Measurements from ENCODE around the gene CFAP61.

CFAP61 gene

DNA sequence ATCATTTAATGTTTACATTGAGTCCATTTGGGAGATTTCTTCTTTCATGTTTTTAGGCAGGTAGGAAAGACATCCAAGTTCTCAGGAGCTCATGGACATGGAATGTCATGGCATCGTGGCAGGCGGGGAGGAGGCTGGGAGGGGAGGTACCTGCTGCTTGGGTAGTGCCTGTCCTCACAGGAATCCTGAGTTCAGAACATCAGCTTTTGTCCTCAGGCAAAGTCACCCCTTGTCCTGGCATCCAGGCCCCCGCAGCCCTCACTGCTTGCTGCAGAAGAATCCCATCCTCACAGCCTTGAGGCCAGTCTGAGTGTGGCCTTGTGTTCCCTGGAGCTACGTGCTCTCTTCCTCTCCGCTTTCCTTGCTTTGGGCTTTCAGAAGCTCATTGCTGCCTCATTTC lies 157.4 kb downstream of the CFAP61 start:
- no peak for TF ChIP-seq GATA2 (IDR thresholded peaks at IDR 0.05; ENCODE audit: low read depth, low read length)
- TF ChIP-seq GATA3 (IDR thresholded peaks at IDR 0.05; ENCODE audit: low read depth, low read length): no peak

DNA sequence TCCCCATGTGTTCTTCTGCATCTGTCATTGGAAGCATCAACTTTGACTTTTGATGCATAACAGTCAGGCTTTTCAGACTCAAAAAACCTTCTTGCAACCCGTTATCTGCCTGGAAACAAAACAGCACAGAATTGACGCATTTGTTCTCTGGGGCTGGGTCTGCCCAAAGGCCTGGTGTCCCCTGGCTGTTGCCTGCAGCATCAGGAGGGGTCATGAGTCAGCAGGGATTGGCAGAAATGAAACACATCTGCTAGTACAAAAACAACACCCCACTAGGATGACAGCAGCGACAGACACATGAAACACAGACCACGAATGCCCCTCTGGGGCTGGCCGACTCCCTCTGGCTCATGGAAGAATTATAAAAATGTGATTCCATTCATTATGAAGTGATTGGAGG lies 158.0 kb downstream of the CFAP61 start:
- no peak for TF ChIP-seq GATA2 (IDR thresholded peaks at IDR 0.05; ENCODE audit: low read depth, low read length)
- TF ChIP-seq GATA3 (IDR thresholded peaks at IDR 0.05; ENCODE audit: low read depth, low read length): no peak

- no peak for TF ChIP-seq GATA3 (IDR thresholded peaks at IDR 0.05; ENCODE audit: low read depth, low read length)
These were observed 158.6 kb downstream of the CFAP61 start for GRCh38 chr20:20210943-20211273.

- TF ChIP-seq GATA2 (IDR thresholded peaks at IDR 0.05; ENCODE audit: low read depth, low read length) (no peak), GATA3 (IDR thresholded peaks at IDR 0.05; ENCODE audit: low read depth, low read length) (no peak)
These were observed 159.1 kb downstream of the CFAP61 start for GRCh38 chr20:20211274-20211987.

GRCh38 chr20:20211988-20212518 lies 159.7 kb downstream of the CFAP61 start:
- no peak for TF ChIP-seq GATA2 (IDR thresholded peaks at IDR 0.05; ENCODE audit: low read depth, low read length)
- no peak for TF ChIP-seq GATA3 (IDR thresholded peaks at IDR 0.05; ENCODE audit: low read depth, low read length)

DNA sequence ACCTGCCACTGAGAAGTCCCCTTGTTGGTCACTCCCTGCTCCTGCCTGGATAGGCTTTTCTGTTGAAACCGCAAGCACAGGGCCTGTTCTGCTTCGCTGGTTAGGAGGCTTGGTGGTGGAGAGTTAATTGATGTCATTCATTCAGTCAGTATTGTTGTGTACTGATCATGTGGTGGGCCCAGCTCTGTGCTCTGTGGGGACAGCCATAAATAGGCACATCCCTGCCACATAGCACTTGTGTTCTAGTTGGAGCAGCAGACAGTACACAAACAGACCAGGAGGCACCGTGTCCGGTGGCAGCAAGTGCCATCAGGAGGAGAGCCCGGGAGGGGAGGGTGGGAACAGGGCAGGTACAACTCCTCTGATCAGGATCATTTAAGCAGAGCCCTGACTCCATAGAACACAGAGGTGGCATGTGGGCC lies 160.4 kb downstream of the CFAP61 start:
- TF ChIP-seq GATA3 (IDR thresholded peaks at IDR 0.05; ENCODE audit: low read depth, low read length): no peak
- no peak for TF ChIP-seq GATA2 (IDR thresholded peaks at IDR 0.05; ENCODE audit: low read depth, low read length)

DNA sequence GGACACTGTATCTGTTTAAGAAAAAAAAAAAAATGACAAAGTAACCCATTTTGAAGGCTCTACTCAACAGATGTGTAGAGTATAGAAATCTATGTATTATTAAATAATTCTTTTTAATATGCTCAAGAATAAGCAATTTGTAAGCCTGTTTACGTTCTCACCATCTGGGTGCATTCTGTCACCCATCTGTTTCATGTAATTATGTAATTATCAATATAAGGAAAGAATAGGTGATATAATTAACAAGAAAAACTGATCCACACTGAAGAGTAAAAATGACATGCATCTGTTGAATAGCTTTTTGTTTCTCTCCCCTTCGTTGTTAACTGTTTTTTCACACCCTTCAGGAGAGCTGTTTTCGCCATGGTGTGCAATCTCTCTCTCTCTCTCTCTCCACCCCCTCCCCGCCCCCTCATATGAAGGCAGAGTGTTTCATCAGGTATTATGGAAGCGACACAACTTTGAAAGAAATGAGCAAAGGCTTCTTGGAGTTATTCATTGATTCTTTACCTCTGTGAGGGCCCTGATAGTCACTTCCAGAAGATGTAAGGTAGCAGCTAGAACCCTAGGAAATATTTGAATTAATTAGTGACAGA lies 161.3 kb downstream of the CFAP61 start:
- no peak for TF ChIP-seq GATA3 (IDR thresholded peaks at IDR 0.05; ENCODE audit: low read depth, low read length)
- TF ChIP-seq GATA2 (IDR thresholded peaks at IDR 0.05; ENCODE audit: low read depth, low read length): no peak

GRCh38 chr20:20214757-20215275 lies 162.5 kb downstream of the CFAP61 start:
- TF ChIP-seq GATA3 (IDR thresholded peaks at IDR 0.05; ENCODE audit: low read depth, low read length): no peak
- no peak for TF ChIP-seq GATA2 (IDR thresholded peaks at IDR 0.05; ENCODE audit: low read depth, low read length)

GRCh38 chr20:20215976-20216727 lies 163.8 kb downstream of the CFAP61 start:
- TF ChIP-seq GATA3 (IDR thresholded peaks at IDR 0.05; ENCODE audit: low read depth, low read length) (no peak), GATA2 (IDR thresholded peaks at IDR 0.05; ENCODE audit: low read depth, low read length) (no peak)

DNA sequence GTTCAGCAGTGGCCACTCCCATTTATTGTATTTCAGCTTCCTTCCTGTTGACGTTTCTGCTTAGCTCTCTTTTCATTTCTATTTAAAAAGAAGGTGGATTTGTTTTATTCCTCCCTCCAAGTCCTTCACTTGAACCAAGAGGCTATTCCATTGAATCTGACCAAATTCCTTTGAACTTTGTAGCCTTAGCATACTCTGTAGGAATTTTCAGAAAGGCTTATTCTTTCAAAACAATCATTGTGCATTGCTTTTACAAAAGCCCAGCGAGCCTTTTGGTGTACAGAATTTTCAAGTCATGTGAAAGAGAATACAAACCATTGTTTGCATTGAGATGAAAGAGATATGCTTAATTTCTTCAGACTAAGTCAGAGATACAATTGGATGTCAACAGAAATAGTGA lies 164.6 kb downstream of the CFAP61 start:
- TF ChIP-seq GATA2 (IDR thresholded peaks at IDR 0.05; ENCODE audit: low read depth, low read length) (no peak), GATA3 (IDR thresholded peaks at IDR 0.05; ENCODE audit: low read depth, low read length) (no peak)

DNA sequence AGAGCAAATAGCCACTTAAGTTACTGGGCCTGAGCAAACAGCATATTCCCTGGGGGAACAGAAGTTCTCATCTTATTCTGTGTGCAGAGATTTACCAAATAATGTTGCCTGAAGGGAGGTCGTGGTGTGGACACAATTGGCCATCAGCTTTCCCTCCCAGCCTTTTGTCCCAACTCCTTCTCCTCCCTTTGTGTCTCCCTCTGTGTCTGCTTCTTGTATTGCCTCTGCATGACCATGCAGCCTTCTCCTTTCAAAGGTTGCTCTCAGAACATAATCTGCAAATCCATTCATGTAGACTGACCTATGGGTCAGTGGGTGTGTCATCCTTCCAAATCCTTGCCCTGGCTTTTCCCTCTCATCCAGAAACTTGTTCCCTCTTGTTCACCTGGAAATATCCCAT lies 165.3 kb downstream of the CFAP61 start:
- TF ChIP-seq GATA3 (IDR thresholded peaks at IDR 0.05; ENCODE audit: low read depth, low read length) (no peak), GATA2 (IDR thresholded peaks at IDR 0.05; ENCODE audit: low read depth, low read length) (no peak)

GRCh38 chr20:20219016-20219415 lies 166.7 kb downstream of the CFAP61 start:
- no peak for TF ChIP-seq GATA3 (IDR thresholded peaks at IDR 0.05; ENCODE audit: low read depth, low read length)
- TF ChIP-seq GATA2 (IDR thresholded peaks at IDR 0.05; ENCODE audit: low read depth, low read length): no peak

- TF ChIP-seq GATA2 (IDR thresholded peaks at IDR 0.05; ENCODE audit: low read depth, low read length) (no peak), GATA3 (IDR thresholded peaks at IDR 0.05; ENCODE audit: low read depth, low read length) (no peak)
These were observed 167.8 kb downstream of the CFAP61 start for GRCh38 chr20:20220134-20220533.

DNA sequence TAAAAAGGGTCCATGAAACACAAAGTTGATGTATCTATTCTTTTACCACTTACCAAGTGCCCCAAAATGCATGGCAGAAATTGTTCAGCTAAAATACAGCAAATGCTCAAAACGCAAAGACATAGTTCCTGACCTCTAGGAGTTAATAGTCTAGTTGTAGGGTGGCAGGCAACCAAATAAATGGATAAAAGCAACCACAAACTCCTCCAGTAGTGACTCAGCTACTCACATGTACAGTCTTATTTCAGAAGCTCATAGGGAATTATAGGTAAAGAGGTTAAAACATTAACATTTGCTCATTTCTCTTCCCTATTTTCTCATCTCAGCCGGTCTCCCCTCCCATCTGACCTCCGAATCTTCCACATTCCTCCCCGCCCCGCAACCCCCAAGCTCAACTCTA lies 171.6 kb downstream of the CFAP61 start:
- TF ChIP-seq GATA2 (IDR thresholded peaks at IDR 0.05; ENCODE audit: low read depth, low read length): no peak
- no peak for TF ChIP-seq GATA3 (IDR thresholded peaks at IDR 0.05; ENCODE audit: low read depth, low read length)

Data from SH-SY5Y (cell line).